Stomach (tissue), 9 donors: ENCODE data around the gene PARD6A. TPM values are rescaled to one million over a fixed set of nuclear protein-coding genes. Genes with fewer than 3 reads are reported as not detected.
"Not testable (repeated sequence)": the region's sequence is repeated elsewhere in the genome, so short reads cannot be mapped to it uniquely, and the experiment has no call there.

Experiments used
- DNase-seq, 2 donors: peaks; one replicate each; pipeline versions ENCODE4 v3.0.0 to v3.0.0-alpha.2; 2013 to 2019
- H3K27ac ChIP-seq, 5 donors: fragments of 200-600 bp in 4 of 5; sonication (generic) in 4 of 5; one replicate each; pipeline ENCODE4 v1.5.1; 2013 to 2019; ENCODE audit warnings: mild to moderate bottlenecking in 1 of 5, moderate library complexity in 1 of 5
- H3K27me3 ChIP-seq, 3 donors: fragments of 200-600 bp; sonication (generic); one replicate each; pipeline ENCODE4 v1.5.1; 2017 to 2019; ENCODE audit warnings: mixed run types in 1 of 3
- H3K36me3 ChIP-seq, 4 donors: fragments of 200-600 bp; sonication (generic); 1 replicate in 3 of 4; 2 replicates in 1 of 4; pipeline ENCODE4 v1.5.1; 2016 to 2019
- H3K4me1 ChIP-seq, 4 donors: fragments of 200-600 bp; sonication (generic); one replicate each; pipeline ENCODE4 v1.5.1; 2016 to 2019
- H3K4me3 ChIP-seq, 4 donors: fragments of 200-600 bp; sonication (generic) in 3 of 4; one replicate each; pipeline ENCODE4 v1.5.1; 2016 to 2019; ENCODE audit warnings: mild to moderate bottlenecking in 1 of 4
- H3K9me3 ChIP-seq, 4 donors: fragments of 200-600 bp; sonication (generic); one replicate each; pipeline ENCODE4 v1.5.1; 2016 to 2019
- EP300 ChIP-seq: sonication (generic); formaldehyde crosslinking; IDR thresholded peaks from one replicate; pipeline ENCODE4 v1.6.1; 2017; ENCODE audit warnings: antibody characterized with exemption
- POLR2A ChIP-seq, 4 donors: fragments of 450-650 bp; IDR thresholded peaks; one replicate each; pipeline ENCODE4 v1.6.1; 2016; ENCODE audit warnings: antibody characterized with exemption in 4 of 4, control low read depth in 2 of 4, mild to moderate bottlenecking in 1 of 4, moderate library complexity in 1 of 4
- POLR2AphosphoS5 ChIP-seq, 3 donors: sonication (generic); formaldehyde crosslinking; IDR thresholded peaks; one replicate each; pipeline ENCODE4 v1.6.1; 2016; ENCODE audit warnings: antibody characterized with exemption in 3 of 3
- WGBS, 5 donors: extraction: QIAGEN DNeasy Blood & Tissue Kit in 3 of 5; methylation state at CpG; one replicate each; pipeline versions ENCODE4 v1.1.5 to v1.1.7; 2013 to 2018; 5-methylcytosine and 5-hydroxymethylcytosine counted together
- intact Hi-C: fragments of 100-400 bp; cut with DNase I; formaldehyde crosslinking; loops from one replicate; pipeline ENCODE4 v1.15.1; 2023; ENCODE audit warnings: low total_unique reads
- polyA plus RNA-seq, 3 donors: library from polyadenylated mRNA; stranded (reverse); fragments of 200-250 nt; gene quantifications; one replicate each; pipeline ENCODE4 v1.2.3, GENCODE V29; 2013
- total RNA-seq, 5 donors: library from RNA; depleted of rRNA; stranded (reverse); fragments of >200 nt; gene quantifications; one replicate each; pipeline versions ENCODE4 v1.1.0 to v1.2.3, GENCODE V29; 2014 to 2016
- TF ChIP-seq, protein P1 (sequence below), 7 experiments: fragments of 450-650 bp in 4 of 7; fragments of 200-600 bp in 3 of 7; sonication (generic) in 3 of 7; IDR thresholded peaks; one replicate each; pipeline ENCODE4 v1.5.1; 2016 to 2019; ENCODE audit warnings: antibody characterized with exemption in 7 of 7, control low read depth in 2 of 7, mild to moderate bottlenecking in 1 of 7
- donor health status: healthy with polysubstance abuse.
- donor health status: Bipolar disorder and iron deficiency.
- donor health status: healthy.

The PARD6A gene
- total and polyA plus RNA-seq, 8 donors: 1.1 to 56.7 (median 7.1) TPM

DNA sequence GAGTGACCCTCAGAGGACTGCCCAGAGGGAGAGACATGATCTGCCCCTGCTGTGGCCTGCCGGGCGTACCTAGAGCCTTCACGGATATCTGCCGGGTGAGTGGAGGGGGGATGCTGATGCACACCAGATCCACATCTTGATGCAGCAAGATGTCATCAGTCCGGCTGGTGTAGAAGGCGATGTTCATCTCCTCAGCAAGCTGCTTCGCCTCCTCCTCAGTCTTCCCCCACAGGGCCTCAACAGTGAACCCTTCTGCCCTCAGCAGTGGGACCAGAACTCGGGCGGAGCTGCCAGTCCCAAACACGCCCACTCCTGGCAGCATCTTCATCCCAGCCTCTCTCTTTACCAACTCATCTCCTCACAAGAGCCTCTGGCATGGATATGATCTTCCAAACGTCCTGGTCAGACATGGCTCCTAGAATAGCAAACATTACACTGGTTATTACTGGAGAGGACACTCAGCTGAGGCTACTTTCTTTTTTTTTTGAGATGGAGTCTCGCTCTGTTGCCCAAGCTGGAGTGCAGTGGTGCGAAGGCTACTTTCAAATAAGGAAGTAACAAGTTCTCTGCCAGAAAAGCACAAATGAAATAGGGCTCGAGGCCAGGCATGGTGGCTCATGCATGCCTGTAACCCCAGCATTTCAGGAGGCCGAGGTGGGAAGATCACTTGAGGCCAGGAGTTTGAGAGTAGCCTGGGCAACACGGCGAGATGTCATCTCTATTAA, 24.8 kb downstream of the PARD6A start:
- Histone ChIP-seq H3K4me3 (no peak overlapping the region), H3K27ac (peak overlapping the region in 2 of 5 donors; percentile 11 to 50), H3K27me3 (no peaks in the 10 kb centered on the region), H3K9me3 (no peaks in the 10 kb centered on the region), H3K36me3 (peaks cover 7 to 54% (median 38%) of the 10 kb centered on the region in 4 donors), H3K4me1 (peaks cover 0 to 9% (median 0%) of the 10 kb centered on the region in 4 donors)
- 89 to 93% (median 90%) methylated on average over 17 of the region's 17 CpGs for WGBS, 5 donors
- intact Hi-C loops: no loop called here
- TF ChIP-seq EP300: no peak
- TF ChIP-seq, protein P1, sequence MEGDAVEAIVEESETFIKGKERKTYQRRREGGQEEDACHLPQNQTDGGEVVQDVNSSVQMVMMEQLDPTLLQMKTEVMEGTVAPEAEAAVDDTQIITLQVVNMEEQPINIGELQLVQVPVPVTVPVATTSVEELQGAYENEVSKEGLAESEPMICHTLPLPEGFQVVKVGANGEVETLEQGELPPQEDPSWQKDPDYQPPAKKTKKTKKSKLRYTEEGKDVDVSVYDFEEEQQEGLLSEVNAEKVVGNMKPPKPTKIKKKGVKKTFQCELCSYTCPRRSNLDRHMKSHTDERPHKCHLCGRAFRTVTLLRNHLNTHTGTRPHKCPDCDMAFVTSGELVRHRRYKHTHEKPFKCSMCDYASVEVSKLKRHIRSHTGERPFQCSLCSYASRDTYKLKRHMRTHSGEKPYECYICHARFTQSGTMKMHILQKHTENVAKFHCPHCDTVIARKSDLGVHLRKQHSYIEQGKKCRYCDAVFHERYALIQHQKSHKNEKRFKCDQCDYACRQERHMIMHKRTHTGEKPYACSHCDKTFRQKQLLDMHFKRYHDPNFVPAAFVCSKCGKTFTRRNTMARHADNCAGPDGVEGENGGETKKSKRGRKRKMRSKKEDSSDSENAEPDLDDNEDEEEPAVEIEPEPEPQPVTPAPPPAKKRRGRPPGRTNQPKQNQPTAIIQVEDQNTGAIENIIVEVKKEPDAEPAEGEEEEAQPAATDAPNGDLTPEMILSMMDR (IDR thresholded peaks at IDR 0.05): no peak
- DNase-seq: no peak

DNA sequence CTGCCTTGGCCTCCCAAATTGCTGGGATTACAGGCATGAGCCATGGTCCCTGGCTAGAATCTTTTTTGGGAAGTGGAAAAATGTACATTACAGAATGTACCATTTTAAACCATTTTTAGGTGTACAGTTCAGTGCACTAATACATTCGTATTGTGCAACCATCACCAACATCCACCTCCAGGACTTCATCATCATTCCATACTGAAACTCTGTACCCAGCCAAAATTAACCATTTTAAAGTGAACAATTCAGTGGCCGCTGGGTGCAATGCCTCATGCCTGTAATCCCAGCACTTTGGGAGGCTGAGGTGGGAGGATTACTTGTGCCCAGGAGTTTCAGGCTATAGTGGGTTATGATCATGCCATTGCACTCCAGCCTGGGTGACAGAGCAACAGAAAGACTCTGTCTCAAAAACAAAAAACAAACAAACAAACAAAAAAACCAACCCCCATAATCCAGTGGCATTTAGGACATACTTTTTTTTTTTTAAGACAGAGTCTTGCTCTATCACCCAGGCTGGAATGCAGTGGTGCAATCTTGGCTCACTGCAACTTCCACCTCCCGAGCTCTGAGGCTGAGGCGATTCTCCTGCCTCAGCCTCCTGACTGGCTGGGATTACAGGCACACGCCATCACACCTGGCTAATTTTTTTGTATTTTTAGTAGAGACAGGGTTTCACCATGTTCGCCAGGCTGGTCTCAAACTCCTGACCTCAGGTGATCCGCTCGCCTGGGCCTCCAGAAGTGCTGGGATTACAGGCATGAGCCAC, 32.9 kb downstream of the PARD6A start:
- 93 to 96% (median 95%) methylated on average over 8 of the region's 8 CpGs for WGBS, 5 donors
- H3K9me3 ChIP-seq, H3K27me3 ChIP-seq, H3K27ac ChIP-seq, H3K36me3 ChIP-seq, DNase-seq, H3K4me3 ChIP-seq, intact Hi-C loops: not testable (repeated sequence)
- peaks cover 0 to 15% (median 6%) of the 10 kb centered on the region in 4 donors for H3K4me1 ChIP-seq

DNA sequence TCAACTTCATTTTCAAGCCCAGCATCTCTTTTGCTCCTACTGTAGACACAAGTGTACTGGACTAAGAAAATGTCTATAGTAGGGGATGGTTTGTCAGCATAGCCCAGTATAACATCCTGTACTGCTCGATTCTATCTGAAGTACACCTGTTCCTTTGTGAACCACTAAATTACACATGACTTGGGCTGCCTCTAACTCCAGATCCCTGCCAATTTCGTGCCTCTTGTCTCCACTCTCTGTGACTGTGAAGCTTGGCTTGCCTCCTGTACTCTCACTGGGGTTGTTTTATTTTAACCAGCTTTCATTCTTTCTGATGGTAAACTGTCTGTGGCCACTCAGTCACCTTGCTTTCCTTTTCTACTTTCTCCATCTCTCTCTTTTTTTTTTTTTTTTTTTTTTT, 33.9 kb downstream of the PARD6A start:
- no peak for DNase-seq
- intact Hi-C loops: no loop called here

GRCh38 chr16:67697422-67698185, 36.8 kb downstream of the PARD6A start:
- H3K27me3 ChIP-seq: no peaks in the 10 kb centered on the region
- peak in 1 of 2 donors; percentile 24 for DNase-seq
- intact Hi-C loops: no loop called here
- H3K9me3 ChIP-seq: peaks cover 0 to 6% (median 3%) of the 10 kb centered on the region in 4 donors
- no peak overlapping the region for H3K27ac ChIP-seq
- H3K4me1 ChIP-seq: peaks cover 0 to 15% (median 6%) of the 10 kb centered on the region in 4 donors
- peaks cover 0 to 9% (median 5%) of the 10 kb centered on the region in 4 donors for H3K36me3 ChIP-seq
- TF ChIP-seq, protein P1 (IDR thresholded peaks at IDR 0.05): no peak
- TF ChIP-seq POLR2A (IDR thresholded peaks at IDR 0.05) (no peak), POLR2AphosphoS5 (IDR thresholded peaks at IDR 0.05) (no peak), EP300 (no peak)
- 59 to 92% (median 69%) methylated on average over 4 of the region's 4 CpGs for WGBS, 5 donors
- no peak overlapping the region for H3K4me3 ChIP-seq

More for the DNA sequence above, 33.9 kb downstream of the PARD6A start:
- H3K4me3 ChIP-seq: no peak overlapping the region
- H3K36me3 ChIP-seq: peaks cover 0 to 9% (median 5%) of the 10 kb centered on the region in 4 donors
- H3K27me3 ChIP-seq: no peaks in the 10 kb centered on the region
- no peak overlapping the region for H3K27ac ChIP-seq
- peaks cover 0 to 15% (median 6%) of the 10 kb centered on the region in 4 donors for H3K4me1 ChIP-seq
- 45 to 74% (median 61%) methylated on average over 2 of the region's 2 CpGs for WGBS, 5 donors
- peaks cover 0 to 6% (median 3%) of the 10 kb centered on the region in 4 donors for H3K9me3 ChIP-seq
- TF ChIP-seq, protein P1 (IDR thresholded peaks at IDR 0.05): no peak
- TF ChIP-seq POLR2A (IDR thresholded peaks at IDR 0.05): no peak
- no peak for TF ChIP-seq POLR2AphosphoS5 (IDR thresholded peaks at IDR 0.05)
- no peak for TF ChIP-seq EP300
